PC-9 (cell line): ENCODE results near the gene HSD3B7.

Experiments used
- EZH2 ChIP-seq: fragments of 200-600 bp; sonication (generic); IDR thresholded peaks from 2 replicates; pipeline ENCODE4 v1.8.0; 2017; ENCODE audit warnings: antibody characterized with exemption, low read depth
- TF ChIP-seq, protein P1 (sequence below): fragments of 200-600 bp; sonication (generic); conservative IDR thresholded peaks from 2 replicates; pipeline ENCODE4 v1.6.1; 2017; ENCODE audit warnings: mixed run types, antibody characterized with exemption, mild to moderate bottlenecking, moderate library complexity

- TF ChIP-seq, protein P1, sequence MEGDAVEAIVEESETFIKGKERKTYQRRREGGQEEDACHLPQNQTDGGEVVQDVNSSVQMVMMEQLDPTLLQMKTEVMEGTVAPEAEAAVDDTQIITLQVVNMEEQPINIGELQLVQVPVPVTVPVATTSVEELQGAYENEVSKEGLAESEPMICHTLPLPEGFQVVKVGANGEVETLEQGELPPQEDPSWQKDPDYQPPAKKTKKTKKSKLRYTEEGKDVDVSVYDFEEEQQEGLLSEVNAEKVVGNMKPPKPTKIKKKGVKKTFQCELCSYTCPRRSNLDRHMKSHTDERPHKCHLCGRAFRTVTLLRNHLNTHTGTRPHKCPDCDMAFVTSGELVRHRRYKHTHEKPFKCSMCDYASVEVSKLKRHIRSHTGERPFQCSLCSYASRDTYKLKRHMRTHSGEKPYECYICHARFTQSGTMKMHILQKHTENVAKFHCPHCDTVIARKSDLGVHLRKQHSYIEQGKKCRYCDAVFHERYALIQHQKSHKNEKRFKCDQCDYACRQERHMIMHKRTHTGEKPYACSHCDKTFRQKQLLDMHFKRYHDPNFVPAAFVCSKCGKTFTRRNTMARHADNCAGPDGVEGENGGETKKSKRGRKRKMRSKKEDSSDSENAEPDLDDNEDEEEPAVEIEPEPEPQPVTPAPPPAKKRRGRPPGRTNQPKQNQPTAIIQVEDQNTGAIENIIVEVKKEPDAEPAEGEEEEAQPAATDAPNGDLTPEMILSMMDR = no peak
- TF ChIP-seq EZH2 = no peak
Measured at GRCh38 chr16:30986129-30986991, 1.4 kb downstream of the HSD3B7 start.
